ENCODE data around the gene ANKS3. TPM values are rescaled to one million over a fixed set of nuclear protein-coding genes. Genes with fewer than 3 reads are reported as not detected.

Gene ANKS3
- total RNA-seq, 6 experiments from 2014 or later: 4.7 to 10.7 (median 7.6) TPM

- DNase-seq (no peak), ATAC-seq (no peak)
- Histone ChIP-seq H3K36me3 (peaks cover 0 to 16% (median 6%) of the 10 kb centered on the region in 4 donors), H3K9me3 (no peaks in the 10 kb centered on the region), H3K4me3 (no peak overlapping the region), H3K27me3 (no peaks in the 10 kb centered on the region), H3K27ac (no peak overlapping the region), H3K4me1 (no peaks in the 10 kb centered on the region)
- WGBS (ENCODE audit: insufficient coverage, low coverage, low lambda C conversion rate, missing lambda C conversion rate): 86% methylated on average over 6 of the region's 18 CpGs
- TF ChIP-seq POLR2A (IDR thresholded peaks at IDR 0.05): no peak
- TF ChIP-seq CTCF (IDR thresholded peaks at IDR 0.05): no peak
- intact Hi-C loops (cut with DNase I): no loop called here
These were observed 7.5 kb downstream of the ANKS3 start for GRCh38 chr16:4726616-4727015.

- no peaks in the 10 kb centered on the region for H3K27me3 ChIP-seq
- no peaks in the 10 kb centered on the region for H3K9me3 ChIP-seq
- peaks cover 0 to 15% (median 6%) of the 10 kb centered on the region in 4 donors for H3K36me3 ChIP-seq
- ATAC-seq: no peak
- H3K4me1 ChIP-seq: no peaks in the 10 kb centered on the region
- TF ChIP-seq CTCF (IDR thresholded peaks at IDR 0.05) (no peak), POLR2A (IDR thresholded peaks at IDR 0.05) (no peak)
- 87% methylated on average over 6 of the region's 11 CpGs for WGBS (ENCODE audit: insufficient coverage, low coverage, low lambda C conversion rate, missing lambda C conversion rate)
- intact Hi-C loops (cut with DNase I): no loop called here
- no peak overlapping the region for H3K27ac ChIP-seq
- no peak for DNase-seq
- H3K4me3 ChIP-seq: no peak overlapping the region
These were observed 9.3 kb downstream of the ANKS3 start for GRCh38 chr16:4724661-4725270.

- peaks cover 0 to 9% (median 4%) of the 10 kb centered on the region in 4 donors for H3K36me3 ChIP-seq
These were observed 10.9 kb downstream of the ANKS3 start for GRCh38 chr16:4723071-4723767.

GRCh38 chr16:4718466-4718865 is 15.6 kb downstream of the ANKS3 start:
- H3K4me3 ChIP-seq: no peak overlapping the region
- intact Hi-C loops (cut with DNase I): no loop called here
- peaks cover 0 to 13% (median 0%) of the 10 kb centered on the region in 4 donors for H3K36me3 ChIP-seq
- 83% methylated on average over 1 of the region's 5 CpGs for WGBS (ENCODE audit: insufficient coverage, low coverage, low lambda C conversion rate, missing lambda C conversion rate)
- no peak for TF ChIP-seq CTCF (IDR thresholded peaks at IDR 0.05)
- TF ChIP-seq POLR2A (IDR thresholded peaks at IDR 0.05): no peak
- H3K4me1 ChIP-seq: no peaks in the 10 kb centered on the region
- H3K9me3 ChIP-seq: no peaks in the 10 kb centered on the region
- DNase-seq: no peak
- no peak overlapping the region for H3K27ac ChIP-seq
- H3K27me3 ChIP-seq: no peaks in the 10 kb centered on the region
- ATAC-seq: no peak

More at GRCh38 chr16:4723071-4723767, 10.9 kb downstream of the ANKS3 start:
- no peak overlapping the region for H3K4me3 ChIP-seq
- ATAC-seq: no peak
- H3K4me1 ChIP-seq: no peaks in the 10 kb centered on the region
- DNase-seq: no peak
- TF ChIP-seq POLR2A (IDR thresholded peaks at IDR 0.05) (no peak), CTCF (IDR thresholded peaks at IDR 0.05) (no peak)
- H3K27me3 ChIP-seq: no peaks in the 10 kb centered on the region
- WGBS (ENCODE audit: insufficient coverage, low coverage, low lambda C conversion rate, missing lambda C conversion rate): 95% methylated on average over 13 of the region's 14 CpGs
- H3K27ac ChIP-seq: no peak overlapping the region
- H3K9me3 ChIP-seq: no peaks in the 10 kb centered on the region
- intact Hi-C loops (cut with DNase I): no loop called here

Data from right lobe of liver (tissue), 6 donors.